Measurements from ENCODE around the gene DLGAP1.

DLGAP1 gene

DNA sequence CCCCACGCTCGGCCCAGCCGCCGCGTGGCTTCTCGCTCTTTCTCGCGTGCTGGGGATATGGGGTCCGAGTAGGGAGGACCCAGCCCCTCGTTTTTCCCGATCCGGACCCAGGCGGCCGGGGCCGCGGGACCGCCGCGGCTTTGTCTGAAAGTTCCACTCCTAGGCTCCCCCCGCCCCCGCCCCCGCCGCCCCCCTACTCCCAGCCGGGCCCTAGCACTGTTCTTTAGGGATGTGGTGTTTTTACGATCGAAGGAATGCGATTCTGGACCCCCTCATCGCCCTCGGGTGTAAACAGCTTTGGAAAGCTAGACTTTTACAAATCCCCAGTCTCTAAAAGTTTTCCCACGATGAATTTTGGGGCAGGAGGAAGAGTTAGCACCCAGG lies 1004.3 kb downstream of the DLGAP1 start:
- H3K36me3 ChIP-seq = no peaks in the 10 kb centered on the region
- peak overlapping the region; percentile 64 for H3K4me3 ChIP-seq (ENCODE audit: low read depth, low read length)
- H3K9me3 ChIP-seq = no peaks in the 10 kb centered on the region
- no peak for DNase-seq
- TF ChIP-seq CTCF (IDR thresholded peaks at IDR 0.05; ENCODE audit: low read depth, low read length) = no peak
- no peaks in the 10 kb centered on the region for H3K4me1 ChIP-seq
- peaks cover 6% of the 10 kb centered on the region for H3K27me3 ChIP-seq

DNA sequence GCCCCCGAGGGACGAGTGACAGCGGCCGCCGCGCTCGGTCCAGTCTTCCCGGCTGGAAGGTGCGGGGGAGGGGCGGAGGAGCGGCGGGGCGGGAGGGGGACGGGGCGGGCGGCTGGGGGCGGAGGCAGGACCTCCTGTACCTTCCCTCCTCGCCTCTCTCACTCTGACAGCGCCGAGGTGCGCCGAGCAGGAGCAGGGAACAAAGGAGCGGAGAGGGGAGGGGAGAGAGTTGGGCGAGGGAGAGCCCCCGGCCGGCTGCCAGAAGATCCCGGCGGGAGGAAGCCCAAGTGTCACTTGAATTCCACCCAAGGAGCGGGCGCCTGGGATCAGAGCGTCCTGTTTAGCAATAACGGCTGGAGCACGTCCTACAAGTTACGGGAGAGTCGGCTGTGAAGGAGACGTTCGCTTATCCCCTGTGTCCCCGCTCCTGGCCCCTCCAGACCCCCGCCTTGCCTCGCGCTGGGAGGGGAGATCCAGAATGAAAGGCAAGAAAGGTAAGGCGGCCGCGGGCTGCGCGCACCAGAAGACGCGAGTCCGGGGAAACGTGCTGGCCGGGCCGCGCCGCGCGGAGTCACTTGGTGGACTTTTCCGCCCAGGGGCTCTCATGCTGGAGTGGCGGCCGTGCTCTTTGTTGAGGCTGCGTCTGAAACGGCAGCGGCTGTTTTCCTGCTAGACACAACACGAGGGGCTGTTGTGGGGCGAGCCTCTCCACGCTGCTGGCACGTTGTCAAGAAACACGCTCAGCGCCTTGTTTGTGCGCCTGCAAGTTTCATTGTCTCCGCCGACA lies 1004.9 kb downstream of the DLGAP1 start, which contains the start of gene TGIF1:
TSS of gene TGIF1 (plus strand) at position 161 of the 787 bp plus-strand sequence. CDS start at position 479, 318 bp downstream.
- Histone ChIP-seq H3K27me3 (peaks cover 6% of the 10 kb centered on the region), H3K36me3 (no peaks in the 10 kb centered on the region), H3K4me3 (ENCODE audit: low read depth, low read length) (peak within 1 kb of the TSS; percentile 64), H3K9me3 (no peaks in the 10 kb centered on the region), H3K4me1 (no peaks in the 10 kb centered on the region)
- no peak for TF ChIP-seq CTCF (IDR thresholded peaks at IDR 0.05; ENCODE audit: low read depth, low read length)
- DNase-seq = peak; percentile 43

DNA sequence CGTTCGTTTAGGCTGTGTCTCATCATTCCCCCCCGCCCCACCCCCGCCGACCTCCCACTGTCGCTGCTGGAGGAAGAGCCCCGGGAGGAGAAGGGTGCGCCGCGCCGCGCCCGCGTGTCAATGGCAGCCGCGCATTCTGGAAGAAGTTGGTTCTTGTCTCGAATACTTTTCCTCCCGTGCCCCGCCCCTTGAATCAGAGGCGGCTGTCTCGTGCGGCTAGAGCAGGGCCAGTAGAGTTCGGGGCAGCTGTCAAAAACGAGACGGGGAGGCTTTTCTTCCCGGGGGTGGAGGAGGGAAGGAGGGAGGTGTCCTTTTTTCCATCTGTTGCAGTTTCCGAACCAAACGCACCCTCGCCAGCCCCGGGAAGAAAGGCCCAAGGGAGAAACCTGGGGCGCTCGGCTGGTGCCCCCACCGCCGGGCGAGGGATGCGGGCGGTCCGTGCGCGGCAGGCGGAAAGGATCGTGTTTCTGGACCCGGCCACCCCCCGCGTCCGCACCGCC lies 1005.5 kb downstream of the DLGAP1 start:
- Histone ChIP-seq H3K36me3 (no peaks in the 10 kb centered on the region), H3K4me1 (no peaks in the 10 kb centered on the region), H3K27me3 (peaks cover 6% of the 10 kb centered on the region), H3K9me3 (no peaks in the 10 kb centered on the region), H3K4me3 (ENCODE audit: low read depth, low read length) (peak overlapping the region; percentile 64)
- DNase-seq = peak; percentile 34
- no peak for TF ChIP-seq CTCF (IDR thresholded peaks at IDR 0.05; ENCODE audit: low read depth, low read length)

GRCh38 chr18:3448838-3449511 lies 1006.1 kb downstream of the DLGAP1 start:
- H3K4me1 ChIP-seq = no peaks in the 10 kb centered on the region
- TF ChIP-seq CTCF (IDR thresholded peaks at IDR 0.05; ENCODE audit: low read depth, low read length) = no peak
- peaks cover 6% of the 10 kb centered on the region for H3K27me3 ChIP-seq
- H3K36me3 ChIP-seq = no peaks in the 10 kb centered on the region
- H3K9me3 ChIP-seq = no peaks in the 10 kb centered on the region
- H3K4me3 ChIP-seq (ENCODE audit: low read depth, low read length) = peak overlapping the region; percentile 64
- DNase-seq = peak; percentile 30

GRCh38 chr18:3447895-3448837 lies 1006.9 kb downstream of the DLGAP1 start:
- Histone ChIP-seq H3K4me1 (no peaks in the 10 kb centered on the region), H3K36me3 (no peaks in the 10 kb centered on the region), H3K9me3 (no peaks in the 10 kb centered on the region), H3K27me3 (peaks cover 6% of the 10 kb centered on the region), H3K4me3 (ENCODE audit: low read depth, low read length) (peak overlapping the region; percentile 64)
- DNase-seq = peak; percentile 84
- no peak for TF ChIP-seq CTCF (IDR thresholded peaks at IDR 0.05; ENCODE audit: low read depth, low read length)
